ENCODE data around the gene DESI1. TPM values are rescaled to one million over a fixed set of nuclear protein-coding genes. Genes with fewer than 3 reads are reported as not detected.
"Not testable (repeated sequence)": the region's sequence is repeated elsewhere in the genome, so short reads cannot be mapped to it uniquely, and the experiment has no call there.

The DESI1 gene
- total RNA-seq, 1 experiment from 2014 or later = 20.9 TPM

- DNase-seq (ENCODE audit: low spot score) = no peak
Measured at GRCh38 chr22:41587347-41587723, 33.5 kb downstream of the DESI1 start.

GRCh38 chr22:41585898-41586297, 34.9 kb downstream of the DESI1 start:
- DNase-seq (ENCODE audit: low spot score) = no peak

- no peak for DNase-seq (ENCODE audit: low spot score)
Measured at GRCh38 chr22:41584881-41585280, 36.0 kb downstream of the DESI1 start.

- DNase-seq (ENCODE audit: low spot score) = no peak
Measured at GRCh38 chr22:41582694-41583093, 38.1 kb downstream of the DESI1 start.

GRCh38 chr22:41579997-41580355, 40.9 kb downstream of the DESI1 start:
- no peak for DNase-seq (ENCODE audit: low spot score)

GRCh38 chr22:41579297-41579996, 41.4 kb downstream of the DESI1 start:
- no peak for DNase-seq (ENCODE audit: low spot score)

- DNase-seq (ENCODE audit: low spot score) = no peak
Measured at GRCh38 chr22:41578818-41579217, 42.0 kb downstream of the DESI1 start.

GRCh38 chr22:41578114-41578513, 42.7 kb downstream of the DESI1 start:
- no peak for DNase-seq (ENCODE audit: low spot score)

GRCh38 chr22:41576877-41577276, 44.0 kb downstream of the DESI1 start:
- peak; percentile 78 for DNase-seq (ENCODE audit: low spot score)

GRCh38 chr22:41575533-41575932, 45.3 kb downstream of the DESI1 start:
- DNase-seq (ENCODE audit: low spot score) = no peak

GRCh38 chr22:41574847-41575381, 45.9 kb downstream of the DESI1 start:
- no peak for DNase-seq (ENCODE audit: low spot score)

GRCh38 chr22:41573677-41574076, 47.2 kb downstream of the DESI1 start:
- no peak for DNase-seq (ENCODE audit: low spot score)

- not testable (repeated sequence) for DNase-seq (ENCODE audit: low spot score)
Measured at GRCh38 chr22:41572305-41572704, 48.5 kb downstream of the DESI1 start.

GRCh38 chr22:41571786-41572185, 49.1 kb downstream of the DESI1 start:
- DNase-seq (ENCODE audit: low spot score) = no peak

GRCh38 chr22:41570221-41570620, 50.6 kb downstream of the DESI1 start:
- no peak for DNase-seq (ENCODE audit: low spot score)

- no peak for DNase-seq (ENCODE audit: low spot score)
Measured at GRCh38 chr22:41568811-41569210, 52.0 kb downstream of the DESI1 start.

- DNase-seq (ENCODE audit: low spot score) = no peak
Measured at GRCh38 chr22:41567512-41567768, 53.4 kb downstream of the DESI1 start.

- peak; percentile 32 for DNase-seq (ENCODE audit: low spot score)
Measured at GRCh38 chr22:41565403-41566054, 55.3 kb downstream of the DESI1 start.

- DNase-seq (ENCODE audit: low spot score) = no peak
Measured at GRCh38 chr22:41564563-41564962, 56.3 kb downstream of the DESI1 start.

- DNase-seq (ENCODE audit: low spot score) = no peak
Measured at GRCh38 chr22:41563051-41563711, 57.7 kb downstream of the DESI1 start.

GRCh38 chr22:41562461-41562860, 58.4 kb downstream of the DESI1 start:
- no peak for DNase-seq (ENCODE audit: low spot score)

GRCh38 chr22:41561788-41562187, 59.1 kb downstream of the DESI1 start:
- DNase-seq (ENCODE audit: low spot score) = no peak

- no peak for DNase-seq (ENCODE audit: low spot score)
Measured at GRCh38 chr22:41561335-41561734, 59.5 kb downstream of the DESI1 start.
